ENCODE results near the gene PDE10A. TPM values are rescaled to one million over a fixed set of nuclear protein-coding genes. Genes with fewer than 3 reads are reported as not detected.
A peak's percentile ranks its signal among the peaks of the same experiment; 100 is the strongest.
"Not testable (repeated sequence)": the region's sequence is repeated elsewhere in the genome, so short reads cannot be mapped to it uniquely, and the experiment has no call there.

PDE10A gene
- total RNA-seq, 1 experiment from 2014 or later = 0.31 TPM

DNA sequence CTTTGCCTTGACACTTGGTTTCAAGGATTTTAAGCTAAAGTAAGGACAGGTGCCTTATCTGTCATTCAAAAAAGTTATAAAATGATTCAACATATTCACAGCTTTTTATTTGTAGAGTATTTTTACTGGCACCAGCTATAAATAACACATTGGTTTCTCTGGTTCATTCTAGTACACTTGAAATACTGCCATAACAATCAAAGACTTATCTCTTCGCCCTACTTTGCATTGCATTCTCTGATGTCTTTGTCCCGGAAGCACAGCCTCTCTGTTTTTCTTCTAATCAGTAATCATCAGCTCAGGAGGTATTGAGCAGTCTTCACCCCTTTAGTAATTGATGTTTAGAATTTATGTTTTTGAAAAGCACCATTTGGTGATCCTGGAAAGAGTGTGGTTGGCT is 156.4 kb downstream of the PDE10A start:
- no peak overlapping the region for H2BK15ac ChIP-seq (ENCODE audit: low read depth, low read length)
- no peak overlapping the region for H3K9ac ChIP-seq (ENCODE audit: extremely low read depth, insufficient read length, low read length)
- H2BK5ac ChIP-seq (ENCODE audit: insufficient read length, low read length) = no peak overlapping the region
- no peaks in the 10 kb centered on the region for H4K20me1 ChIP-seq (ENCODE audit: control insufficient read depth, insufficient read depth, insufficient read length)
- H3K79me2 ChIP-seq (ENCODE audit: insufficient read depth, low read length) = no peaks in the 10 kb centered on the region
- no peaks in the 10 kb centered on the region for H3K27me3 ChIP-seq (ENCODE audit: insufficient read depth, low read length)
- no peaks in the 10 kb centered on the region for H3K9me3 ChIP-seq (ENCODE audit: control insufficient read depth, low read depth, low read length)
- no peak overlapping the region for H2AFZ ChIP-seq (ENCODE audit: low read length)
- no peak overlapping the region for H2BK120ac ChIP-seq (ENCODE audit: low read depth, low read length, poor library complexity, severe bottlenecking)
- no peaks in the 10 kb centered on the region for H3K23me2 ChIP-seq (ENCODE audit: insufficient read length, low read depth, low read length, poor library complexity, severe bottlenecking)
- no peaks in the 10 kb centered on the region for H3K79me1 ChIP-seq (ENCODE audit: insufficient read depth, low read depth, low read length, poor library complexity, severe bottlenecking)
- no peak overlapping the region for H3K27ac ChIP-seq (ENCODE audit: insufficient read length, low read depth, low read length)
- Mint-ChIP-seq H3K9me3 (no peaks in the 10 kb centered on the region), H3K36me3 (ENCODE audit: insufficient read depth in 1 of 3, low read depth in 3 of 3) (no peaks in the 10 kb centered on the region), H3K4me1 (no peaks in the 10 kb centered on the region), H3K27me3 (ENCODE audit: low read depth) (no peaks in the 10 kb centered on the region), H3K4me3 (no peak overlapping the region), H3K27ac (no peak overlapping the region)
- H2AK5ac ChIP-seq (ENCODE audit: insufficient read length, low read length) = no peak overlapping the region
- H3K18ac ChIP-seq (ENCODE audit: insufficient read length, low read depth, low read length) = no peak overlapping the region
- H4K5ac ChIP-seq (ENCODE audit: insufficient read length, low read depth, low read length) = no peak overlapping the region
- H4K91ac ChIP-seq (ENCODE audit: insufficient read length, low read depth, low read length) = no peak overlapping the region
- H4K8ac ChIP-seq (replicated peaks; ENCODE audit: insufficient read length, low read depth, low read length) = no peak overlapping the region
- no peak overlapping the region for H2BK12ac ChIP-seq (ENCODE audit: insufficient read length, low read depth, low read length)
- no peaks in the 10 kb centered on the region for H3K4me1 ChIP-seq (ENCODE audit: insufficient read depth, low read length)
- H3K23ac ChIP-seq (ENCODE audit: insufficient read length, low read depth, low read length) = no peak overlapping the region
- TF ChIP-seq, protein P1, sequence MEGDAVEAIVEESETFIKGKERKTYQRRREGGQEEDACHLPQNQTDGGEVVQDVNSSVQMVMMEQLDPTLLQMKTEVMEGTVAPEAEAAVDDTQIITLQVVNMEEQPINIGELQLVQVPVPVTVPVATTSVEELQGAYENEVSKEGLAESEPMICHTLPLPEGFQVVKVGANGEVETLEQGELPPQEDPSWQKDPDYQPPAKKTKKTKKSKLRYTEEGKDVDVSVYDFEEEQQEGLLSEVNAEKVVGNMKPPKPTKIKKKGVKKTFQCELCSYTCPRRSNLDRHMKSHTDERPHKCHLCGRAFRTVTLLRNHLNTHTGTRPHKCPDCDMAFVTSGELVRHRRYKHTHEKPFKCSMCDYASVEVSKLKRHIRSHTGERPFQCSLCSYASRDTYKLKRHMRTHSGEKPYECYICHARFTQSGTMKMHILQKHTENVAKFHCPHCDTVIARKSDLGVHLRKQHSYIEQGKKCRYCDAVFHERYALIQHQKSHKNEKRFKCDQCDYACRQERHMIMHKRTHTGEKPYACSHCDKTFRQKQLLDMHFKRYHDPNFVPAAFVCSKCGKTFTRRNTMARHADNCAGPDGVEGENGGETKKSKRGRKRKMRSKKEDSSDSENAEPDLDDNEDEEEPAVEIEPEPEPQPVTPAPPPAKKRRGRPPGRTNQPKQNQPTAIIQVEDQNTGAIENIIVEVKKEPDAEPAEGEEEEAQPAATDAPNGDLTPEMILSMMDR (conservative IDR thresholded peaks at IDR 0.05) = no peak
- no peak overlapping the region for H3K14ac ChIP-seq (ENCODE audit: insufficient read depth, low read length)
- WGBS (ENCODE audit: extremely low coverage, insufficient read length, low lambda C conversion rate) = no CpG with 5 or more reads among the region's 2 CpGs
- H3K4ac ChIP-seq (ENCODE audit: low read depth, low read length) = no peak overlapping the region
- no peak overlapping the region for H2BK20ac ChIP-seq (ENCODE audit: low read depth, low read length, poor library complexity, severe bottlenecking)
- no peak for DNase-seq
- H3T11ph ChIP-seq (ENCODE audit: low read length) = no peak overlapping the region
- no peak overlapping the region for H3K4me2 ChIP-seq (ENCODE audit: insufficient read depth, insufficient read length, low read length)
- no peak overlapping the region for H3K56ac ChIP-seq (ENCODE audit: insufficient read length, low read depth, low read length)

DNA sequence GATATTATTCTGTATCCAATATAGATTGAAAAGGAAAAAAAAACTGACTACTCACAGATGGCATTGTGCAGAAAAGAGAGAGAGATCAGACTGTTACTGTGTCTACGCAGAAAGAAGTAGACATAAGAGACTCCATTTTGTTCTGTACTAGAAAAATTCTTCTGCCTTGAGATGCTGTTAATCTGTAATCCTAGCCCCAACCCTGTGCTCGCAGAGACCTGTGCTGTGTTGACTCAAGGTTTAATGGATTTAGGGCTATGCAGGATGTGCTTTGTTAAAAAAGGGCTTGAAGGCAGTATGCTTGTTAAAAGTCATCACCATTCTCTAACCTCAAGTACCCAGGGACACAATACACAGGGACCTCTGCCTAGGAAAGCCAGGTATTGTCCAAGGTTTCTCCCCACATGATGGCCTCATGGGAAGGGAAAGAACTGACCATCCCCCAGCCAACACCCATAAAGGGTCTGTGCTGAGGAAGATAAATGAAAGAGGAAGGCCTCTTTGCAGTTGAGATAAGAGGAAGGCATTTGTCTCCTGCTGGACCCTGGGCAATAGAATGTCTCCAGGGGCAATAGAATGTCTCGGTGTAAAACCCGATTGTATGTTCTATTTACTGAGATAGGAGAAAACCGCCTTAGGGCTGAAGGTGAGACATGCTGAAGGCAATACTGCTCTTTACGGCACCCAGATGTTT is 162.7 kb downstream of the PDE10A start:
- not testable (repeated sequence) for H3K79me2 ChIP-seq (ENCODE audit: insufficient read depth, low read length); H3K23ac ChIP-seq (ENCODE audit: insufficient read length, low read depth, low read length); H3K36me3 Mint-ChIP-seq (ENCODE audit: insufficient read depth in 1 of 3, low read depth in 3 of 3); H4K5ac ChIP-seq (ENCODE audit: insufficient read length, low read depth, low read length); H3K18ac ChIP-seq (ENCODE audit: insufficient read length, low read depth, low read length); H3K9me3 ChIP-seq (ENCODE audit: control insufficient read depth, low read depth, low read length); H3K4me3 Mint-ChIP-seq; H2AFZ ChIP-seq (ENCODE audit: low read length); H3K4me1 ChIP-seq (ENCODE audit: insufficient read depth, low read length); H3K56ac ChIP-seq (ENCODE audit: insufficient read length, low read depth, low read length); H3K23me2 ChIP-seq (ENCODE audit: insufficient read length, low read depth, low read length, poor library complexity, severe bottlenecking); H2BK120ac ChIP-seq (ENCODE audit: low read depth, low read length, poor library complexity, severe bottlenecking); H3K27me3 Mint-ChIP-seq (ENCODE audit: low read depth); H2BK12ac ChIP-seq (ENCODE audit: insufficient read length, low read depth, low read length); H3K4ac ChIP-seq (ENCODE audit: low read depth, low read length); H2BK5ac ChIP-seq (ENCODE audit: insufficient read length, low read length); H3K79me1 ChIP-seq (ENCODE audit: insufficient read depth, low read depth, low read length, poor library complexity, severe bottlenecking); H3K14ac ChIP-seq (ENCODE audit: insufficient read depth, low read length); DNase-seq; H3K9ac ChIP-seq (ENCODE audit: extremely low read depth, insufficient read length, low read length); H2BK20ac ChIP-seq (ENCODE audit: low read depth, low read length, poor library complexity, severe bottlenecking); H3T11ph ChIP-seq (ENCODE audit: low read length); H3K4me1 Mint-ChIP-seq; H2BK15ac ChIP-seq (ENCODE audit: low read depth, low read length); H4K91ac ChIP-seq (ENCODE audit: insufficient read length, low read depth, low read length); H4K20me1 ChIP-seq (ENCODE audit: control insufficient read depth, insufficient read depth, insufficient read length); H3K4me2 ChIP-seq (ENCODE audit: insufficient read depth, insufficient read length, low read length); H2AK5ac ChIP-seq (ENCODE audit: insufficient read length, low read length); H4K8ac ChIP-seq (replicated peaks; ENCODE audit: insufficient read length, low read depth, low read length); H3K27ac ChIP-seq (ENCODE audit: insufficient read length, low read depth, low read length); H3K9me3 Mint-ChIP-seq; H3K27me3 ChIP-seq (ENCODE audit: insufficient read depth, low read length)
- H3K27ac Mint-ChIP-seq = 0 out of 7 replicates have a peak overlapping the region, but pooled peaks of 1 of the 3 experiments have one; percentile 15
- no CpG with 5 or more reads among the region's 6 CpGs for whole genome bisulfite sequencing (ENCODE audit: extremely low coverage, insufficient read length, low lambda C conversion rate)

Measured in H9 (cell line).